ENCODE results near the gene NT5DC3. TPM values are rescaled to one million over a fixed set of nuclear protein-coding genes. Genes with fewer than 3 reads are reported as not detected.

Gene NT5DC3
- total and polyA plus RNA-seq, 2 experiments from 2014 or later = 0.91 to 1.8 TPM

GRCh38 chr12:103742349-103742932, 98.6 kb downstream of the NT5DC3 start:
- no peaks in the 10 kb centered on the region for H3K27me3 ChIP-seq
- H3K9me3 ChIP-seq (ENCODE audit: low read depth) = no peaks in the 10 kb centered on the region
- no peak overlapping the region for H3K4me3 ChIP-seq
- no peaks in the 10 kb centered on the region for H3K4me1 ChIP-seq (ENCODE audit: low read depth)
- no peak overlapping the region for H3K27ac ChIP-seq
- TF ChIP-seq CTCF (IDR thresholded peaks at IDR 0.05; ENCODE audit: low read depth, low read length) = no peak
- H3K36me3 ChIP-seq = no peaks in the 10 kb centered on the region
- DNase-seq (ENCODE audit: low read depth in 1 of 2, low spot score in 1 of 2) = peak in 1 of 2 donors; percentile 37

- Histone ChIP-seq H3K27ac (no peak overlapping the region), H3K4me3 (no peak overlapping the region), H3K4me1 (ENCODE audit: low read depth) (no peaks in the 10 kb centered on the region), H3K9me3 (ENCODE audit: low read depth) (no peaks in the 10 kb centered on the region), H3K36me3 (no peaks in the 10 kb centered on the region), H3K27me3 (peaks cover 24% of the 10 kb centered on the region)
- TF ChIP-seq CTCF (IDR thresholded peaks at IDR 0.05; ENCODE audit: low read depth, low read length) = no peak
- DNase-seq (ENCODE audit: low read depth in 1 of 2, low spot score in 1 of 2) = no peak
Measured at GRCh38 chr12:103737881-103738280, 103.2 kb downstream of the NT5DC3 start.

GRCh38 chr12:103736572-103736971, 104.5 kb downstream of the NT5DC3 start:
- Histone ChIP-seq H3K27ac (no peak overlapping the region), H3K27me3 (peaks cover 24% of the 10 kb centered on the region), H3K9me3 (ENCODE audit: low read depth) (no peaks in the 10 kb centered on the region), H3K4me1 (ENCODE audit: low read depth) (no peaks in the 10 kb centered on the region), H3K4me3 (no peak overlapping the region), H3K36me3 (no peaks in the 10 kb centered on the region)
- no peak for DNase-seq (ENCODE audit: low read depth in 1 of 2, low spot score in 1 of 2)
- no peak for TF ChIP-seq CTCF (IDR thresholded peaks at IDR 0.05; ENCODE audit: low read depth, low read length)

GRCh38 chr12:103735291-103735690, 105.7 kb downstream of the NT5DC3 start:
- Histone ChIP-seq H3K27ac (no peak overlapping the region), H3K27me3 (peaks cover 24% of the 10 kb centered on the region), H3K4me3 (no peak overlapping the region), H3K36me3 (no peaks in the 10 kb centered on the region), H3K4me1 (ENCODE audit: low read depth) (no peaks in the 10 kb centered on the region), H3K9me3 (ENCODE audit: low read depth) (no peaks in the 10 kb centered on the region)
- TF ChIP-seq CTCF (IDR thresholded peaks at IDR 0.05; ENCODE audit: low read depth, low read length) = no peak
- DNase-seq (ENCODE audit: low read depth in 1 of 2, low spot score in 1 of 2) = no peak

- no peaks in the 10 kb centered on the region for H3K9me3 ChIP-seq (ENCODE audit: low read depth)
- H3K27ac ChIP-seq = no peak overlapping the region
- H3K27me3 ChIP-seq = peaks cover 24% of the 10 kb centered on the region
- no peaks in the 10 kb centered on the region for H3K36me3 ChIP-seq
- no peak for TF ChIP-seq CTCF (IDR thresholded peaks at IDR 0.05; ENCODE audit: low read depth, low read length)
- DNase-seq (ENCODE audit: low read depth in 1 of 2, low spot score in 1 of 2) = no peak
- no peaks in the 10 kb centered on the region for H3K4me1 ChIP-seq (ENCODE audit: low read depth)
- H3K4me3 ChIP-seq = no peak overlapping the region
Measured at GRCh38 chr12:103734863-103735262, 106.2 kb downstream of the NT5DC3 start.

All from cardiac muscle cell (in vitro differentiated cells and primary cell).